HL-60/S4 treated with phorbol 12-myristate 13-acetate at 8.2 ng/mL for 4 days and 3 days (cell line): ENCODE data around the gene SSR4.

ENCODE experiments used
- in situ Hi-C: fragments of 300-500 bp; cut with MboI; formaldehyde crosslinking; loops from 2 replicates; pipeline ENCODE4 v1.15.0; 2022; ENCODE audit warnings: low sequenced_read_pairs

SSR4 gene

GRCh38 chrX:153769158-153769864, 25.2 kb upstream of the SSR4 start:
- in situ Hi-C loops = no loop called here

GRCh38 chrX:153769865-153770600, 24.4 kb upstream of the SSR4 start:
- in situ Hi-C loops = no loop called here

- in situ Hi-C loops = no loop called here
Measured at GRCh38 chrX:153770601-153771414, 23.7 kb upstream of the SSR4 start.

- in situ Hi-C loops = no loop called here
Measured at GRCh38 chrX:153771415-153772315, 22.8 kb upstream of the SSR4 start.

GRCh38 chrX:153772316-153773217, 21.9 kb upstream of the SSR4 start:
- in situ Hi-C loops = no loop called here

- in situ Hi-C loops = no loop called here
Measured at GRCh38 chrX:153773218-153773611, 21.3 kb upstream of the SSR4 start.

- in situ Hi-C loops = no loop called here
Measured at GRCh38 chrX:153773741-153774575, 20.5 kb upstream of the SSR4 start.

GRCh38 chrX:153774576-153775292, 19.7 kb upstream of the SSR4 start:
- in situ Hi-C loops = no loop called here

- in situ Hi-C loops = no loop called here
Measured at GRCh38 chrX:153775293-153776119, 19.0 kb upstream of the SSR4 start.

GRCh38 chrX:153776120-153776599, 18.3 kb upstream of the SSR4 start:
- in situ Hi-C loops = no loop called here

GRCh38 chrX:153776611-153777045, 17.8 kb upstream of the SSR4 start:
- in situ Hi-C loops = no loop called here

- in situ Hi-C loops = no loop called here
Measured at GRCh38 chrX:153777261-153778090, 17.0 kb upstream of the SSR4 start.

GRCh38 chrX:153778181-153778580, 16.3 kb upstream of the SSR4 start:
- in situ Hi-C loops = no loop called here

- in situ Hi-C loops = no loop called here
Measured at GRCh38 chrX:153778684-153779101, 15.8 kb upstream of the SSR4 start.

- in situ Hi-C loops = no loop called here
Measured at GRCh38 chrX:153779891-153780677, 14.4 kb upstream of the SSR4 start.
